Uterus (tissue), 2 donors: ENCODE data around the gene GAD1.

Source experiments
- CTCF ChIP-seq, 4 experiments: fragments of 200-600 bp in 2 of 4; fragments of 450-650 bp in 2 of 4; sonication (generic) in 2 of 4; IDR thresholded peaks; one replicate each; pipeline ENCODE4 v1.5.1; 2016 to 2019; ENCODE audit warnings: antibody characterized with exemption in 4 of 4, mild to moderate bottlenecking in 2 of 4, moderate library complexity in 1 of 4
- POLR2A ChIP-seq, 2 donors: fragments of 450-650 bp; IDR thresholded peaks; one replicate each; pipeline ENCODE4 v1.6.1; 2016; ENCODE audit warnings: antibody characterized with exemption in 2 of 2, mild to moderate bottlenecking in 1 of 2, moderate library complexity in 1 of 2

- TF ChIP-seq CTCF (IDR thresholded peaks at IDR 0.05) (no peak), POLR2A (IDR thresholded peaks at IDR 0.05) (no peak)
These were observed 4.3 kb downstream of the GAD1 start for GRCh38 chr2:170820757-170821530.
